Activated naive CD8-positive, alpha-beta T cell treated with anti-CD3 and anti-CD28 coated beads, Interleukin-2, amount 50 U/mL, for 16 hours (primary cell): ENCODE measurements around the gene NFIA.

Experiments
- DNase-seq: peaks from one replicate; pipeline ENCODE4 v3.0.0-alpha.2; 2020; ENCODE audit warnings: low read depth, low spot score

The NFIA gene

DNA sequence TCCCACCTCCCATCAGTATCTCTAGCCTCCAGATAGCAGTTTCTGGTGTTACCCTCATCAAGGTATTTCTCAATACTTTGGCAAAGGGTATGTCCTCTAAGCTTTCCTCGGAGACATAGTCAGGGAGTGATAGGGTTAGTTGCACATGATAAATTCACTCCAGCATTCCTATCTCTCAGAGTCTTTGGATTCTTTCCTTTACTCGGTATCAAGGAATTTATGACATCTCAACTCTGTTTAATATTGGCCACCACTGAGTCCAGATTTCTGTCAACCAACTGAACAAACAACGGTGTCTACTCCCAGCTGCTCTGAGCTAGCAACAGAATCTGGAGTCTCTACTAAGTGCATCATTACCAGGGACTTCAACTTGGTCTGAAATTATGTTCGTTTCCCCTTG lies 409.1 kb downstream of the NFIA start:
- no peak for DNase-seq

DNA sequence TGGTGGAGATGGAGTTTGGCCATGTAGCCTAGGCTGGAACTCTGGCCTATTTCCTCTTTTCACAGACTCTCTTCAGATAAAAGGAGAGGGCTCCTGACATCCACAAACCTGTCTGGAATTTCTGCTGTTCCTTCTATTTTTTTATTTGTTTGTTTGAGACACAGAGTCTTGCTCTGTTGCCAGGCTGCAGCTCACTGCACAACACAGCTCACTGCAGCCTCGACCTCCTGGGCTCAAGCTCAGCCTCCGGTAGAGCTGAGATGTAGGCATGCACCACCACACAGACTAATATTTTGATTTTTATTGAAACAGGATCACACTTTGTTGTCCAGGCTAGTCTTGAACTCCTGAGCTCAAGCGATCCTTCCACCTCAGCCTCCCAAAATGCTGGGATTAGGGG lies 411.6 kb downstream of the NFIA start:
- no peak for DNase-seq

DNA sequence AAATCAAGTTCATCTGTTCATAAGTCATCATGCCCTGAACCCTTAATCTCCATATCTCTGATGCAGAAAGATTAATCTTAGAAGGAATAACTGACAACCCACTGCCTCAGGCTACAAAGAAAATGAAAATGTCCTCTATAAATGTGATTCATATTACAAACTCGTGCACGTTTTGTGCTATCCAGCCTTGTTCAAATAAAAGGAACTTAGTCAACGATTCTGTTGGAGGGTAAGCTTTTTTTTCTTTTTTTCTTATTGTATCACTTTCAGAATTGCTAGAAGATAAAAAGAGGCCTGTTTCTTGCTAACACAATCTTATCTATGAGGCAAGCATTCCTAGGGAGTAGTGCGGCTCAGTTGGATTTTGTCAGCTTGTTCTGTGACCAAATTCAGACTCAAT lies 414.1 kb downstream of the NFIA start:
- no peak for DNase-seq

DNA sequence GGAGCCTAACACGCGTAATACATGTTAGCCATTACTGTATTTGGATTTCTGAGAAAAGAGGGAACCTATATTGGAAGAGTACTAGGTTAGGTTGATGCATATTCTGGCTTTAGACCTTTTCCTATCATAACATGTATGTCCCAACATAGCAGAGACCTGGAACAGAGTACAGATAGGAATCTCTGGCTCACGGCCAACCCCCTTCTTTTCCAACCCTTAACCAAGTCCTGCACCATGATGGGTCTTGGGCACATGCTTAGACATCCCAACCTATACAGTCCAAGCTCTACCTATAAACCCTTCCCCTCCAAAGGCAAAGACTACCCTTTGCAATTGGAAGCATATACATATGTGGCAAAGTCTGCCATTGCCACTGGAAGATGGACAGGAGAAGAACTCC lies 414.7 kb downstream of the NFIA start:
- DNase-seq = no peak

DNA sequence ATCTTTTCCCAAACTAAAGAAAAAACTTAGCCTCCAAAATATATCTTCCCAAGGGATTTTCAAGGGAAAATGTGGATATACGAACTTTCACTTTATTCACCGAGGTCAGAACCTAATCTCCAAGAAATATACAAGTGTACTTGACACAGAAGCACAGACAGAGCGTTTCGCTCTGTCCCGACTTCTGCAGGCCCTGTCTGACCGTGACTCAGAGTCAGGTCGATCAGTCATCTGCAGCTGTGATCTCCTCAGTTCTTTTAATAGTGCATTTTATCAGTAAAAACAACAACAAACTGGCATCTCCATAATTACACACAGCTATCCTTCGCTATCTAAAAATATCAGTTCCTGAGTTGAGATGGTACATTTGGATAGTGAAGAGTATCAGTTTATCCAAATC lies 416.0 kb downstream of the NFIA start:
- DNase-seq = no peak

DNA sequence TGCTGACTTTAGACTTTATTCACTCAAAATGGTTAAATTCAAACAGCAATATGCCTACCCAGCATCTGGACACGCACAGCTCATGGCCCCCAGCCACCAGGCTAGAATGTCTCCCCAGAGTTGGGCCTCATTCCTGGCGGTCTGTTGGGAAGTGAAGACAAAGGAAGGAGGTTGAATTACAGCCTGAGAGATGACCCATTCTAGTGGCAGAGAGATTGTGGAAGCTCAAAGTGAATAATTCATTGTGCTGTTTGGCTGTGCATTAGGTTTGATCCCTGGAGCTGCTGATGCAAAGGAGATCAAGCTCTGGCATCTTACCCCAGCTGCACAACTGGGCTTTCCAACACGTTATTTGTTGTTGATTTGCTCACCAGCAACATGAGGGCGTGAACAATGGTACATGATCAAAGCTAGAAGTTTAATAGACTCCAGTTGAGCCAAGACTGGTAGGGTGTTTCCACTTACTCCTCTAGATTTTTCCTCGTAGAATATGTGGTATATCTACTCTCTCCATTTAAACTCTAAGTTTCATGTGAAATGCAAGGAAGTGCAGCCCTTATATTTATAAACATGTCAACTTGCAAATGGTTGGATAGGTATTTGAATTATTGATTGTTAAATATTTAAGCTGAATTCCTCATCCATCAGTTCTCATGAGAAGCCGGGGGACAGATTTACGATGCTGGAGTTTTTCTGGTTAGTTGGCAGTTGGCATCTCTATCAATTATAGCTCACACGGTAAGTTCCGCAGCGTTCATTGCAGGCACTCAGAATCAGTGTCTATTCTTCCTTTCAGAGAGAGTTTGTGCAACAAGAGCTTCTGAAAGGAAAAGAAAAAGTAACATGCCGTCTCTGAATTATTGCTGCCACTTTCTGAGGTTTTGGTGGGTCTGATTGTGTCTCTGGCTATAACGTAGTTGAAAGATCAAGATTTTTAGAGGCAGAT lies 419.9 kb downstream of the NFIA start:
- no peak for DNase-seq

DNA sequence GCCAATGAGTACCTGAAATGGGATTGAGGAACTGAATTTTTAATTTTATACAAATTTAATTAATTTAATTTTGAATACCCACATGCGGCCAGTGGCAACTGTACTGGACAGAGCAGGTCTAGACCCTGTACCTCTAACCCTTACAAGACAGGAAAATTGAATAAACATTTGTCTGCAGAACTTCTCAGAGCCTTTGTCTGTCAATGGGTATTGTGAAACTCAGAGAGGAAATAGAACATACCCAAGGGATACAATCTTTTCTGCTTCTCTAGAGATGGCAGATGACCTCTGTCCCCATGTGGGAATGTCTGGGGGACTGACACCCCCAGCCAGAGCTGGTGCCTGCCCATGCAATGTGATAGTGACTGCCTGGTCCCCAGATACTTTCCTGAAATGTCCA lies 421.9 kb downstream of the NFIA start:
- no peak for DNase-seq

DNA sequence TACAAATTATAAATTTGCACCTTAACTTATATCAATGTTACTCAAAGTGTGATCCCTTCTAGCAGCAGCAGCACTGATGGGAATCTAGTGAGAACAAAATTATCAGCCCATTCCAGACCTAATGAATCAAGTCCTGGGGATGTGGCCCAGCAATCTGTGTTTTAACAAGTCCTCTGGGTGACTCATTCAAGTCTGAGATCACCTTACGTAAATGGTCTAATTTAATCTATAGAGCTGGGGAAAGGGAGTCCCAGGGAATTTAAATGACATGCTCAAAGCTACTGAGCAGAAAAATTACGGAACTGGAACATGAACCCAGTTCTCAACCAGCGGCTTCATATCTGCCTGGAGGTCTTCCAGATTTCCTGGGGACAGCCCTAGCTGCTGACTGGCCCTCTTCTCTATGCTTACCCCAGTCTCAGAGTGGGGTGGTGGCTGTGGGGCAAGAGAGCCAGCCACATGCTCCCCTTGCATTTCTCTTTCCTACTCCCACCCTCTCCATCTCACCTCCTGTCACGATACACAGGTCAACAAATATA lies 422.6 kb downstream of the NFIA start:
- no peak for DNase-seq

DNA sequence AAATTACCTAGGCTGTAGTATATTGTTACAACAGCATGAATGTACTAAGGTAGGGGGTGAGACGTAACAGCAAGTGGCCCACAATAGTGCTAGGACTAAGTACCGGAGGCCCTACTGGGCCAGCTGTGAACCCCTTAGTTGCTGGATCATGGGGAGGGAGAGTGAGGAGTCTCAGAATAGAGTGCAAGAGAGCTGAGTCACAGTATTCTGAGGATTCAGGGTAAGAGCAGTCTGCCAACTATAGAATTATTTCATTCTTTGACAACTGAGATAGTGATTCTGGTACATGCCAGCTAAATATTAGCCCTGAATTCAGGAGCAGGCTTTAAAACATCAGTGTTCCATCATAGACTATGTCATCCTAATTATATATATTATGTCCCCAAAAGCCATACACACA lies 423.9 kb downstream of the NFIA start:
- no peak for DNase-seq

DNA sequence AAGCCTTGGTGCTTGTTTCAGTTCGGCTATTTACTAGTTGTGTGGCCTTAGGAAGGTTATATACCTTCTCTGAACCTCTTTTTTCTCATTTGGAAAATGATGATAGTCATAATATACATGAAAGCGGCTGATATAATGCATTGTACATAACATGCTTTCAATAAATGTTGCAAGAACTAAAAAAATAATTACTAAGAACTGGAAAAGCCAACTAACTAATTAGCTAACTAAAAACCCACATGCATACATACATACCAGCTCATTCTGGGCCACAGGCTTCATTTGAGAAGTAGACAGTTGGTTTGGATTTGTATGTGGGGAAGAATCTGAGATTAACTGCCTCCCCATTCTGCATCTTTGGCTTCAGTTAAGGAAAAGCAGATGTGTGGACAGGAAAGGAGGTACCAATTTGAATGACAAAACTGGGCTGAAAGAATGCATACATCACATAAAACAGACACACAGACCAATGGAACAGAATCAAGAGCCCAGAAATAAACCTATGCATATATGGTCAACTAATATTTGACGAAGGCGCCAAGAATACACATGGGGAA lies 424.7 kb downstream of the NFIA start:
- no peak for DNase-seq
